ENCODE results near the gene ACIN1. TPM values are rescaled to one million over a fixed set of nuclear protein-coding genes. Genes with fewer than 3 reads are reported as not detected.

Gene ACIN1
- total RNA-seq, 1 experiment from 2014 or later = 179 TPM

- Histone ChIP-seq H3K27me3 (ENCODE audit: insufficient read depth, low read length) (no peaks in the 10 kb centered on the region), H2AFZ (ENCODE audit: low read depth, low read length, poor library complexity, severe bottlenecking) (no peak overlapping the region), H3K9me3 (ENCODE audit: control insufficient read depth in 1 of 2, insufficient read depth in 1 of 2, low read depth in 1 of 2, low read length in 2 of 2) (no peaks in the 10 kb centered on the region), H3K27ac (ENCODE audit: low read depth, low read length) (no peak overlapping the region), H3K79me2 (ENCODE audit: insufficient read depth, low read length) (no peaks in the 10 kb centered on the region), H3K9me2 (ENCODE audit: insufficient read depth) (no peaks in the 10 kb centered on the region), H3K4me2 (ENCODE audit: low read length) (no peak overlapping the region), H3K9ac (ENCODE audit: low read length) (no peak overlapping the region), H3K4me3 (replicated peaks in 1 of 2; ENCODE audit: low read depth in 1 of 2, low read length in 2 of 2) (no peak overlapping the region), H4K20me1 (ENCODE audit: insufficient read depth) (no peaks in the 10 kb centered on the region), H3K4me1 (ENCODE audit: control insufficient read depth in 1 of 2, insufficient read depth in 2 of 2, low read length in 2 of 2) (no peaks in the 10 kb centered on the region), H3K36me3 (ENCODE audit: control insufficient read depth in 1 of 2, insufficient read depth in 2 of 2, low read length in 2 of 2) (no peaks in the 10 kb centered on the region)
- intact Hi-C loops (cut with micrococcal nuclease) = no loop called here
- ChIA-PET CTCF (no interaction called here), POLR2A (no interaction called here), RAD21 (ENCODE audit: low non-redundant PET in 1 of 2, low total read pairs in 2 of 2, uncharacterized antibody in 2 of 2, unreplicated experiment in 2 of 2) (no interaction called here)
- no peak for DNase-seq (ENCODE audit: low read depth, low spot score)
- no peak for ATAC-seq
- no TSS peak for BruUV-seq (replicated peaks)
- TF ChIP-seq POLR2A (IDR thresholded peaks at IDR 0.05; ENCODE audit: borderline replicate concordance, extremely low read depth, insufficient read depth, insufficient read length) (no peak), ELF1 (IDR thresholded peaks at IDR 0.05; ENCODE audit: borderline replicate concordance, low read depth) (no peak), SRF (IDR thresholded peaks at IDR 0.05; ENCODE audit: low read depth) (no peak), EGR1 (IDR thresholded peaks at IDR 0.05; ENCODE audit: low read depth) (no peak), FOSL1 (IDR thresholded peaks at IDR 0.05; ENCODE audit: low read depth) (no peak), MAX (IDR thresholded peaks at IDR 0.05) (no peak), ATF3 (IDR thresholded peaks at IDR 0.05) (no peak), CEBPB (IDR thresholded peaks at IDR 0.05; ENCODE audit: low read depth) (no peak), JUND (IDR thresholded peaks at IDR 0.05) (no peak), ZFX (IDR thresholded peaks at IDR 0.05) (no peak), SIN3A (IDR thresholded peaks at IDR 0.05; ENCODE audit: low read depth) (no peak), REST (IDR thresholded peaks at IDR 0.05; ENCODE audit: low read depth) (no peak), RAD21 (IDR thresholded peaks at IDR 0.05; ENCODE audit: low read depth) (no peak), EZH2 (IDR thresholded peaks at IDR 0.05) (no peak)
- TF ChIP-seq, protein P1, sequence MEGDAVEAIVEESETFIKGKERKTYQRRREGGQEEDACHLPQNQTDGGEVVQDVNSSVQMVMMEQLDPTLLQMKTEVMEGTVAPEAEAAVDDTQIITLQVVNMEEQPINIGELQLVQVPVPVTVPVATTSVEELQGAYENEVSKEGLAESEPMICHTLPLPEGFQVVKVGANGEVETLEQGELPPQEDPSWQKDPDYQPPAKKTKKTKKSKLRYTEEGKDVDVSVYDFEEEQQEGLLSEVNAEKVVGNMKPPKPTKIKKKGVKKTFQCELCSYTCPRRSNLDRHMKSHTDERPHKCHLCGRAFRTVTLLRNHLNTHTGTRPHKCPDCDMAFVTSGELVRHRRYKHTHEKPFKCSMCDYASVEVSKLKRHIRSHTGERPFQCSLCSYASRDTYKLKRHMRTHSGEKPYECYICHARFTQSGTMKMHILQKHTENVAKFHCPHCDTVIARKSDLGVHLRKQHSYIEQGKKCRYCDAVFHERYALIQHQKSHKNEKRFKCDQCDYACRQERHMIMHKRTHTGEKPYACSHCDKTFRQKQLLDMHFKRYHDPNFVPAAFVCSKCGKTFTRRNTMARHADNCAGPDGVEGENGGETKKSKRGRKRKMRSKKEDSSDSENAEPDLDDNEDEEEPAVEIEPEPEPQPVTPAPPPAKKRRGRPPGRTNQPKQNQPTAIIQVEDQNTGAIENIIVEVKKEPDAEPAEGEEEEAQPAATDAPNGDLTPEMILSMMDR (IDR thresholded peaks at IDR 0.05 in 2 of 3, conservative IDR thresholded peaks at IDR 0.05 in 1 of 3; ENCODE audit: borderline replicate concordance in 1 of 3, insufficient read depth in 1 of 3, low read depth in 2 of 3, low read length in 2 of 3) = no peak
Observed at GRCh38 chr14:23132970-23133369, 38.0 kb upstream of the ACIN1 start.

All from HCT116 (cell line).